ENCODE data around the gene ANGPTL2.

ANGPTL2 gene

GRCh38 chr9:127135056-127135745 is 12.8 kb upstream of the ANGPTL2 start:
- H3K4me3 ChIP-seq (ENCODE audit: low read length): no peak overlapping the region
- no peak for TF ChIP-seq CTCF (IDR thresholded peaks at IDR 0.05; ENCODE audit: insufficient read depth, low read depth, low read length, missing control alignments)
- DNase-seq (ENCODE audit: low read depth): no peak

- no peak overlapping the region for H3K4me3 ChIP-seq (ENCODE audit: low read length)
- no peak for TF ChIP-seq CTCF (IDR thresholded peaks at IDR 0.05; ENCODE audit: insufficient read depth, low read depth, low read length, missing control alignments)
- DNase-seq (ENCODE audit: low read depth): peak; percentile 63
Measured at GRCh38 chr9:127133739-127134167, 11.3 kb upstream of the ANGPTL2 start.

GRCh38 chr9:127132921-127133647 is 10.6 kb upstream of the ANGPTL2 start:
- peak; percentile 37 for DNase-seq (ENCODE audit: low read depth)
- no peak for TF ChIP-seq CTCF (IDR thresholded peaks at IDR 0.05; ENCODE audit: insufficient read depth, low read depth, low read length, missing control alignments)
- no peak overlapping the region for H3K4me3 ChIP-seq (ENCODE audit: low read length)

- no peak for TF ChIP-seq CTCF (IDR thresholded peaks at IDR 0.05; ENCODE audit: insufficient read depth, low read depth, low read length, missing control alignments)
- H3K4me3 ChIP-seq (ENCODE audit: low read length): no peak overlapping the region
- no peak for DNase-seq (ENCODE audit: low read depth)
Measured at GRCh38 chr9:127132375-127132774, 9.9 kb upstream of the ANGPTL2 start.

- no peak overlapping the region for H3K4me3 ChIP-seq (ENCODE audit: low read length)
- TF ChIP-seq CTCF (IDR thresholded peaks at IDR 0.05; ENCODE audit: insufficient read depth, low read depth, low read length, missing control alignments): no peak
- peak; percentile 56 for DNase-seq (ENCODE audit: low read depth)
Measured at GRCh38 chr9:127131871-127132270, 9.4 kb upstream of the ANGPTL2 start.

- no peak overlapping the region for H3K4me3 ChIP-seq (ENCODE audit: low read length)
- DNase-seq (ENCODE audit: low read depth): peak; percentile 96
- no peak for TF ChIP-seq CTCF (IDR thresholded peaks at IDR 0.05; ENCODE audit: insufficient read depth, low read depth, low read length, missing control alignments)
Measured at GRCh38 chr9:127130661-127131538, 8.5 kb upstream of the ANGPTL2 start.
